ENCODE measurements around the gene DLGAP3.
"Not testable (repeated sequence)": the region's sequence is repeated elsewhere in the genome, so short reads cannot be mapped to it uniquely, and the experiment has no call there.

DLGAP3 gene

GRCh38 chr1:34846265-34846664, 83.2 kb downstream of the DLGAP3 start:
- DNase-seq (ENCODE audit: low read depth, low spot score) = no peak
- no peak overlapping the region for H3K4me3 ChIP-seq (ENCODE audit: low read length)

GRCh38 chr1:34845131-34845901, 84.1 kb downstream of the DLGAP3 start:
- no peak overlapping the region for H3K4me3 ChIP-seq (ENCODE audit: low read length)
- DNase-seq (ENCODE audit: low read depth, low spot score) = no peak

GRCh38 chr1:34844252-34844634, 85.2 kb downstream of the DLGAP3 start:
- DNase-seq (ENCODE audit: low read depth, low spot score) = no peak
- no peak overlapping the region for H3K4me3 ChIP-seq (ENCODE audit: low read length)

- no peak for DNase-seq (ENCODE audit: low read depth, low spot score)
- H3K4me3 ChIP-seq (ENCODE audit: low read length) = no peak overlapping the region
These were observed 85.8 kb downstream of the DLGAP3 start for GRCh38 chr1:34843392-34844251.

GRCh38 chr1:34842952-34843371, 86.5 kb downstream of the DLGAP3 start:
- H3K4me3 ChIP-seq (ENCODE audit: low read length) = no peak overlapping the region
- DNase-seq (ENCODE audit: low read depth, low spot score) = no peak

GRCh38 chr1:34842073-34842472, 87.4 kb downstream of the DLGAP3 start:
- H3K4me3 ChIP-seq (ENCODE audit: low read length) = no peak overlapping the region
- no peak for DNase-seq (ENCODE audit: low read depth, low spot score)

- H3K4me3 ChIP-seq (ENCODE audit: low read length) = no peak overlapping the region
- no peak for DNase-seq (ENCODE audit: low read depth, low spot score)
These were observed 89.0 kb downstream of the DLGAP3 start for GRCh38 chr1:34840426-34840825.

GRCh38 chr1:34839526-34840305, 89.7 kb downstream of the DLGAP3 start:
- DNase-seq (ENCODE audit: low read depth, low spot score) = no peak
- no peak overlapping the region for H3K4me3 ChIP-seq (ENCODE audit: low read length)

- DNase-seq (ENCODE audit: low read depth, low spot score) = no peak
- no peak overlapping the region for H3K4me3 ChIP-seq (ENCODE audit: low read length)
These were observed 95.7 kb downstream of the DLGAP3 start for GRCh38 chr1:34833711-34834110.

GRCh38 chr1:34831721-34832246, 97.7 kb downstream of the DLGAP3 start:
- H3K4me3 ChIP-seq (ENCODE audit: low read length) = no peak overlapping the region
- no peak for DNase-seq (ENCODE audit: low read depth, low spot score)

GRCh38 chr1:34829250-34829649, 100.2 kb downstream of the DLGAP3 start:
- H3K4me3 ChIP-seq (ENCODE audit: low read length) = no peak overlapping the region
- DNase-seq (ENCODE audit: low read depth, low spot score) = no peak

GRCh38 chr1:34828611-34829010, 100.8 kb downstream of the DLGAP3 start:
- no peak for DNase-seq (ENCODE audit: low read depth, low spot score)
- H3K4me3 ChIP-seq (ENCODE audit: low read length) = no peak overlapping the region

- DNase-seq (ENCODE audit: low read depth, low spot score) = no peak
- no peak overlapping the region for H3K4me3 ChIP-seq (ENCODE audit: low read length)
These were observed 102.0 kb downstream of the DLGAP3 start for GRCh38 chr1:34827341-34827941.

- no peak for DNase-seq (ENCODE audit: low read depth, low spot score)
- H3K4me3 ChIP-seq (ENCODE audit: low read length) = no peak overlapping the region
These were observed 103.9 kb downstream of the DLGAP3 start for GRCh38 chr1:34825455-34826091.

- H3K4me3 ChIP-seq (ENCODE audit: low read length) = no peak overlapping the region
- no peak for DNase-seq (ENCODE audit: low read depth, low spot score)
These were observed 104.5 kb downstream of the DLGAP3 start for GRCh38 chr1:34824817-34825454.

GRCh38 chr1:34822202-34822601, 107.2 kb downstream of the DLGAP3 start:
- DNase-seq (ENCODE audit: low read depth, low spot score) = no peak
- no peak overlapping the region for H3K4me3 ChIP-seq (ENCODE audit: low read length)

- not testable (repeated sequence) for DNase-seq (ENCODE audit: low read depth, low spot score); H3K4me3 ChIP-seq (ENCODE audit: low read length)
These were observed 110.6 kb downstream of the DLGAP3 start for GRCh38 chr1:34818862-34819261.

GRCh38 chr1:34816778-34817177, 112.7 kb downstream of the DLGAP3 start:
- DNase-seq (ENCODE audit: low read depth, low spot score) = no peak
- no peak overlapping the region for H3K4me3 ChIP-seq (ENCODE audit: low read length)
